NT2/D1 (cell line): ENCODE measurements around the gene KAZN.

Experiments used
- DNase-seq: peaks from one replicate; pipeline ENCODE4 v3.0.0-alpha.2; 2011; ENCODE audit warnings: low read depth, low spot score
- H3K27me3 ChIP-seq: 2 replicates; pipeline ENCODE4 v1.6.0; 2011; ENCODE audit warnings: mild to moderate bottlenecking; ENCODE audit not compliant: insufficient read length, insufficient read depth
- H3K36me3 ChIP-seq: 2 replicates; pipeline ENCODE4 v1.6.1; 2011; ENCODE audit warnings: mild to moderate bottlenecking, low read length, mixed read lengths; ENCODE audit not compliant: insufficient read depth, insufficient read length
- H3K4me1 ChIP-seq: 2 replicates; pipeline ENCODE4 v1.5.1; 2011; ENCODE audit not compliant: insufficient read depth, insufficient read length
- H3K4me3 ChIP-seq: 2 replicates; pipeline ENCODE4 v1.5.1; 2011; ENCODE audit warnings: low read depth; ENCODE audit not compliant: insufficient read length
- H3K9ac ChIP-seq: 2 replicates; pipeline ENCODE4 v1.6.0; 2011; ENCODE audit warnings: low read depth; ENCODE audit not compliant: insufficient read length
- H3K9me3 ChIP-seq: 2 replicates; pipeline ENCODE4 v1.5.1; 2011; ENCODE audit warnings: mild to moderate bottlenecking, low read length; ENCODE audit not compliant: insufficient read depth
- SUZ12 ChIP-seq: IDR thresholded peaks from 2 replicates; pipeline ENCODE4 v1.6.1; 2011; ENCODE audit not compliant: insufficient read length, insufficient read depth; ENCODE audit errors: extremely low read depth
- YY1 ChIP-seq: IDR thresholded peaks from 2 replicates; pipeline ENCODE4 v1.6.1; 2011; ENCODE audit not compliant: insufficient read length, insufficient read depth
- ZNF274 ChIP-seq: IDR thresholded peaks from 2 replicates; pipeline ENCODE4 v1.6.1; 2011; ENCODE audit warnings: mild to moderate bottlenecking, low read depth, low read length

Gene KAZN

DNA sequence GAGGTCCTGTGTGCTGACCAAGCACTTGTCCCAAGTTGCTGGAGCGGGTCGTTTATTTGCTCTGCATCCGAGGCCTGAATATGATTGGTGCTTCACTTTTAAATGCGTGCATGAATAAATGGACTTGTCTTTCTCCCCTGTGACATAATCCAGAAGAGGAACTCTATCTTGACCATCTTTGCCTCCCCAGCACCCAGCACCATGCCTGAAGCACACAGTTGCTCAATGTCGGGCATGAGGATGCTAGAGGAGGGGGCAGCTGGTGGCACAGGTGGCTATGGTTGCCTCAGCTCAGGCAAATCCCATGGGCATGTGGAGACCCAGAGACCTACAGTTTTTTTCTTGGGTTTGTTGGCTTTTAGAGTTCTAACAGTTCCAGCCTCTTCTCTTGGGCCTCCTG lies 142.6 kb downstream of the KAZN start:
- Histone ChIP-seq H3K9me3 (no peaks in the 10 kb centered on the region), H3K36me3 (no peaks in the 10 kb centered on the region), H3K4me1 (peaks cover 10% of the 10 kb centered on the region), H3K9ac (no peak overlapping the region), H3K27me3 (no peaks in the 10 kb centered on the region), H3K4me3 (no peak overlapping the region)
- DNase-seq = no peak
- no peak for TF ChIP-seq SUZ12
- TF ChIP-seq YY1 = no peak
- no peak for TF ChIP-seq ZNF274

DNA sequence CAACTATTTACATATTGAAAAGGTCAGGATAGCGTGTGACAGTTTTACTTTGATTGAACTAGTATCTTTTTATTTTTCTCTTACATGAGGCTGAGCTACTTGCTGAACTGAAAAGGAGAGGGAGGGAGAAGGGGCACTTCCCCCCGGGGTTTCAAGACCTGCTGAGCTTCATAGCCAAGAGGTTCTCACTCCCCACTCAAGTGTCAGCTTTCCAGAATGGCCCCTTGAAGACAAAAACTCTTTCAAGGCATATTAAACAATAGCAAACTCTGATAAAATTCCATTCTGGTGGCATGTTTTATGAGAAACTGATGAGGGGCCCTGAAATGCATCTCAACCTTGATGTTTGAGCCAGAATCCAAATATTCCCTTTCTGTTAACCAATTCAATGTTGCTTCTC lies 143.0 kb downstream of the KAZN start:
- TF ChIP-seq ZNF274 (no peak), SUZ12 (no peak), YY1 (no peak)
- Histone ChIP-seq H3K4me3 (no peak overlapping the region), H3K36me3 (no peaks in the 10 kb centered on the region), H3K9ac (no peak overlapping the region), H3K27me3 (no peaks in the 10 kb centered on the region), H3K4me1 (peaks cover 10% of the 10 kb centered on the region), H3K9me3 (no peaks in the 10 kb centered on the region)
- no peak for DNase-seq

DNA sequence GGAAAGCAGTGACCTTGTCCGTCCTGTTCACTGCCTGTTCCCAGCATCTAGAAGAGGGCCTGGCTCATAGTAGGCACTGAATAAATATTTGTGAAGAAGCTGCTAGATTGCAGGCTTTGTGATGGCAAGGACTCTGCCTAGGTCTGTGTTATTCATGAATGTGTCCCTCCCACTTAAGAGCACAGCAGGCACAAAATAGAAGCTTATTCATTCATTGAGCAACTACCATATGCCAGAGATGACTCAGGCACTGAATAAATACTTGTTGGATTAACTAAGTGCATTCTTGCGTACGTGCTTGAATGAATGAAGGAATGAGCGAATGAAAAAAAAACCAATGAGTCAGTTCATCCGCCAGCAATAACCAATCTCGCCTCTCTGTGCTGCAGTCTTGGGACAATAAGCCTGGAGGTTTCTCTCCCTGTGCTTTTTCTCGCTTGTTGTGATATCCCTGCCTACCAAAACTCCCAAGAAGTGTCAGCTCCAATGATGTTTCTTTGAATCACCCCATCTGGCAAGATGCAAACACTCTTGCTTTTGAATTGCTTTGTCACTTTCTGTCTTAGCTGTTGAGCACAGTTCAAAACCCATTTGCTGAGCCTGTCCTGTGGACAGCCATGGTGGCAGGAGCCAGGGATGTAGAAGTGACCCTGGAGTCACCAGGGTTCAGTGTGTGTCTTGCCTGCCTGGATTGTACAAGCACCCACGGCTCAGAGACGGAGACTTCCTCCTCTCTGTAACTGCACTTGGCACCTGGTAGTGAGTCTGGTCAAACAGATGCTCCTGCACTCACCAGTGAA lies 143.9 kb downstream of the KAZN start:
- no peaks in the 10 kb centered on the region for H3K36me3 ChIP-seq
- no peak overlapping the region for H3K4me3 ChIP-seq
- H3K9me3 ChIP-seq = no peaks in the 10 kb centered on the region
- H3K9ac ChIP-seq = no peak overlapping the region
- no peak for TF ChIP-seq ZNF274
- no peak for TF ChIP-seq SUZ12
- no peak for TF ChIP-seq YY1
- peaks cover 10% of the 10 kb centered on the region for H3K4me1 ChIP-seq
- DNase-seq = peak; percentile 67
- no peaks in the 10 kb centered on the region for H3K27me3 ChIP-seq

DNA sequence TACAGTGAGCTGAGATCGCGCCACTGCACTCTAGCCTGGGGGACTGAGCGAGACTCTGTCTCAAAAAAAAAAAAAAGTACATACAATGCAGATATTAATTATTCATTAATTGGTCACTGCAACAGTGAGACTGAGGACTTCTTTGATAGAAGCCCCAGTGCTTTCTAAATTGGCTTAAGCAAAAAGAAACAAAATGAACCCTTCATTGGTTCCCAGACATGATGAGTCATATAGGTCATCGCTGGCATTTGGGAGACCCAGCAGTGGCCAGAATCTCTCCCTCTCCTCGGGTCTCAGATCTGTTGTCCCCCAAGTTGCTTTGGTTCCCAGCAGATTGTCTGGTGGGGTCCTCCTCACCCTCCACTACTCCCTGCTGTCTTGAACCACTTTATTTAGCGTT lies 144.9 kb downstream of the KAZN start:
- no peak for TF ChIP-seq ZNF274
- Histone ChIP-seq H3K27me3 (no peaks in the 10 kb centered on the region), H3K9me3 (no peaks in the 10 kb centered on the region), H3K4me3 (no peak overlapping the region), H3K9ac (no peak overlapping the region), H3K36me3 (no peaks in the 10 kb centered on the region), H3K4me1 (peaks cover 10% of the 10 kb centered on the region)
- DNase-seq = no peak

DNA sequence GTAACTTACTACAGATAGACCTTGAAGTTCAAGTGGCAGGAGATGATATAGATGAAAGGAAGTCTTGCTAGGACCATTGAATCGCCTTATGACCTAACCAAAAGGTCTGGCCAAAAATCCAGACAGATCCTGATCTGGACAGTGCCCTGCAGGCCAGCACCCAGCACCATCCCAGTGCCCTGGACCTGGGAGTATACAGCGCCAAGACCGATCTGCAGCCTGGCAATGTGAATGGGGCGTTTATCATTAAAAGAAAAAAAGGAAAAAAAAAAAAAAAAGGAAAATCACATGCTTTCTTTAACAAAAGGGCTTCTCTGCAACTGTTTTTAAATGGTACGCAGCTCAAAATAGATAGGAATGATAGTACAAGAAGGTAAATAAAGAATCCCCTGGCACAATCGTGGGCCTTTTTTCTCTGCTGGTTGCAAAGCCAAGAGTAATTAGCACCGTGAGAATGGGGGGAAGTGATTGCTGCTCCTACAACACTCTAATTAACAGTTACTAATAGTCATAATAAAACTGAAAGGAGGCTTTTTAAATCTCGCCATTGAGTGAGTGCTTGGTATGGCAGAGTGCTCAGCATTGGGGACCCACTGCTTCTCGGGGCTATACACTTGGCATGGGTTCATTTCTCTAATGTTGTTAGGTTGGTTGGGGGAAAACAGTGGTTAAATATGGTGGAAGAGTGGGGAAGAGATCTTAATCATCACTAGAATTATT lies 146.7 kb downstream of the KAZN start:
- TF ChIP-seq YY1 (no peak), SUZ12 (no peak), ZNF274 (no peak)
- no peak overlapping the region for H3K4me3 ChIP-seq
- no peak for DNase-seq

DNA sequence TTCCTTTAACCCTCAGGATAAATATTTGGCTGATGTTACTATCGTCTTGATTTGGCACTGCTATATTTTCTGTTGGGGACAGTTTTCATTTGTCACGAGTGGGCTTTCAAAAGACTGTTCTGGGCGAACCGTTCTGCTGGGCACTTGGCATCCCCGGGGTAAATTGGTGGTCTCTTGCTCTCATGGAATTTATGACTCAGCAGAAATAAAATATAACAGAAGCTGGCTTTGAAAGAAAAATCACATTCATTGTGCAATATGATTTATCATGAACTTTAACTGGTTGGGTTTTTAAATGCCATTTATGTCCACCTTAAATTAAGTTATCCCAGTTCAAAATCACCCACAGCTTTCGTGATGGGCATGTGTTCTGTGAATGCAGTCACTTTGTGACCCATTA lies 147.3 kb downstream of the KAZN start:
- TF ChIP-seq YY1 (no peak), ZNF274 (no peak)
- Histone ChIP-seq H3K9me3 (no peaks in the 10 kb centered on the region), H3K4me3 (no peak overlapping the region), H3K4me1 (peaks cover 5% of the 10 kb centered on the region), H3K27me3 (no peaks in the 10 kb centered on the region), H3K36me3 (no peaks in the 10 kb centered on the region), H3K9ac (no peak overlapping the region)
- no peak for DNase-seq

More for the DNA sequence above, 146.7 kb downstream of the KAZN start:
- Histone ChIP-seq H3K27me3 (no peaks in the 10 kb centered on the region), H3K9ac (no peak overlapping the region), H3K36me3 (no peaks in the 10 kb centered on the region), H3K4me1 (peaks cover 7% of the 10 kb centered on the region), H3K9me3 (no peaks in the 10 kb centered on the region)

DNA sequence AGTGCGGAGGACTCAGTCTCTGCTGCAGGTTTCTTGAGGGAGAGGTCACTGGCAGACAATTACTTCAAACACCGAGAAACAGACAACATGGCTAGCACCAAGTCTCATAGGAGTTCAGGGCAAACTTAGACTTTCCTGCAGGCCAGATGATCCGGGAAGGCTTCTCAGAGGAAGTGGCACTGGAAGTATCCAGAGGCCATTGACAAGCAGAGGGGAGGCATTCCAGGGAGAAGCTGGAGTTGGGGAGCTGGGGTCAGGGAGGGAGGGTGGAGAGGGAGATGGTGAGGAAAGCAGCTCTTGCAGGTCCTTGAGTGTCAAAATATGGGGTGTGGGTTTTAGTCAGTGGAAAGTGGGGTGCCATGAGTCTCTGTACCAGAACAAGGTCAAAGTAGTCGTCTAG lies 147.9 kb downstream of the KAZN start:
- Histone ChIP-seq H3K27me3 (no peaks in the 10 kb centered on the region), H3K4me3 (no peak overlapping the region), H3K9me3 (no peaks in the 10 kb centered on the region; the same call in 1 of the 2 replicates), H3K9ac (no peak overlapping the region), H3K4me1 (peaks cover 3% of the 10 kb centered on the region), H3K36me3 (no peaks in the 10 kb centered on the region)
- TF ChIP-seq SUZ12 (no peak), YY1 (no peak), ZNF274 (no peak)
- DNase-seq = no peak

DNA sequence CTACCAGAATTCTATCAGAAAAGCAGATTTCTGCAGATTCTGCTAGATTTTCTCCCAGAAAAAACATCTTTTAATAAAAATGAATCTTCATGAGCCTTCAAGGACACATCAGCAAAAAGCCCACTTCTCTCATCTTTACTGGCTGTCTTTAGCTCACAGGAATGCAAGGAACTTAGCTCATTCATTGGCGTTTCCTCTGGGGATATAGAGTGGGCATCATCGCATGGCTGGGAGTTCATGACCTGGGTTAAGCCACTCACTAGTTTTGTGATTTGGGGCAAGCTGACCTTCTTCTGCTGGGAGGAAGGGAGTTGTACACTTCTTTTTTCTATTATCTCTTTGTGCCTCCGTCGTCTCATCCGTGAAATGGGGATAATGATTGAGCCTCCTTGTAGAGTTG lies 149.7 kb downstream of the KAZN start:
- H3K9ac ChIP-seq = no peak overlapping the region
- H3K4me1 ChIP-seq = no peaks in the 10 kb centered on the region
- no peak overlapping the region for H3K4me3 ChIP-seq
- H3K36me3 ChIP-seq = no peaks in the 10 kb centered on the region
- peaks cover 10% of the 10 kb centered on the region; the same call in 1 of the 2 replicates for H3K9me3 ChIP-seq
- DNase-seq = no peak
- no peaks in the 10 kb centered on the region for H3K27me3 ChIP-seq
- TF ChIP-seq ZNF274 = no peak
- no peak for TF ChIP-seq YY1
- no peak for TF ChIP-seq SUZ12
